ENCODE data around the gene TMEM151A.

- TF ChIP-seq CTCF (conservative IDR thresholded peaks at IDR 0.05 in 1 of 2, IDR thresholded peaks at IDR 0.05 in 1 of 2; ENCODE audit: low read depth in 1 of 2, low read length in 2 of 2) (no peak), EZH2 (IDR thresholded peaks at IDR 0.05; ENCODE audit: low read length, missing control alignments) (no peak)
Observed at GRCh38 chr11:66262191-66262590, 29.5 kb upstream of the TMEM151A start.

All from fibroblast of lung (primary cell).